ENCODE data around the gene EEF1AKMT3. TPM values are rescaled to one million over a fixed set of nuclear protein-coding genes. Genes with fewer than 3 reads are reported as not detected.
A peak's percentile ranks its signal among the peaks of the same experiment; 100 is the strongest.

EEF1AKMT3 gene
- total RNA-seq, 1 donor from 2014 or later = 4.2 TPM

DNA sequence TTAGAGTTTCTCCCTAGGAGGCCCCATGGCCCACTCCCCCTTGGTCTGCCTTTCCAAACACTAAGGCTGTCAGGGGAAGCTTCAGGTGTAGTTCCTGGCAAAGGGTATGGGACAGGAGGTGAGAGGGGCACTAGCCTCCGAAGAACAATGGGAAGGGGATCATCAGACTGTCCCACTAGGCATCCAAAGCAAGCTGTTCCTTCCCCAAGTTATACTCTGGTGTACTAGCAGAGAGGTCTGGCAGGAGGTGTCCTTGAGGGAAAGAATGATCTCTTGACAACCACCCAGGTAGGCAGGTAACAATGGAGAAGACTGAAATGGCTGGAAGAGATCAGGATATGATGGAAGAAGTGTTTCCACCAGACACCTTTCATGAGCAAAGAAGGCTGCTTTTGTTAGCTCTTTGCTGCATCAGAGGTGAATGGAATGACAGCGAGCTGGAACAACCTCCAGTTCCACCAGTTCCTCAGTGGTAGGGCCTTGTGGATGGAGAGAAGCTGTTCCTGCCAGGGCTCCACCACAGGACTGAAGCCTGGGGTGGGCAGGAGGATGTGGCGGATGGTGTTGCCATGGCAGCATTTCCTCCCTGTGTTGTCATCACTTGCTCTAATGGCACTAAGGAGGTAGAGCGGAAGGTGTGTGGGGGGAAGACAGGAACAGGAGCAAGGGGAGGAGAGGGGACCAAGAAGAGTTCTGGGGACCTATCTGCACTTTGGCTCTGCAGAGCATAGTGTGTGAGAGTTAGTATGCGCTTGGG lies 31.6 kb upstream of the EEF1AKMT3 start:
- Histone ChIP-seq H3K4me3 (ENCODE audit: low read length in 3 of 3) (no peak overlapping the region), H3K27me3 (ENCODE audit: control insufficient read depth in 3 of 3, insufficient read depth in 3 of 3, low read length in 3 of 3) (peaks cover 37 to 47% (median 45%) of the 10 kb centered on the region in 3 donors), H3K4me1 (ENCODE audit: control insufficient read depth in 3 of 3, insufficient read depth in 3 of 3, low read length in 3 of 3) (peaks cover 18 to 34% (median 24%) of the 10 kb centered on the region in 3 donors), H3K9me3 (ENCODE audit: control insufficient read depth in 3 of 3, low read length in 3 of 3) (no peaks in the 10 kb centered on the region), H3K27ac (ENCODE audit: low read depth, low read length) (no peak overlapping the region), H3K36me3 (ENCODE audit: control insufficient read depth in 3 of 3, insufficient read depth in 3 of 3, low read length in 3 of 3) (no peaks in the 10 kb centered on the region), H3K9ac (ENCODE audit: low read depth in 1 of 3, low read length in 3 of 3) (peak overlapping the region in 1 of 3 donors; percentile 32)

GRCh38 chr12:57741413-57741789 lies 31.0 kb upstream of the EEF1AKMT3 start:
- Histone ChIP-seq H3K4me3 (ENCODE audit: low read length in 3 of 3) (peak overlapping the region in 1 of 3 donors; percentile 20), H3K4me1 (ENCODE audit: control insufficient read depth in 3 of 3, insufficient read depth in 3 of 3, low read length in 3 of 3) (peaks cover 17 to 30% (median 20%) of the 10 kb centered on the region in 3 donors)

GRCh38 chr12:57741844-57742738 lies 30.3 kb upstream of the EEF1AKMT3 start:
- Histone ChIP-seq H3K27me3 (ENCODE audit: control insufficient read depth in 3 of 3, insufficient read depth in 3 of 3, low read length in 3 of 3) (peaks cover 25 to 34% (median 32%) of the 10 kb centered on the region in 3 donors), H3K4me3 (ENCODE audit: low read length in 3 of 3) (peak overlapping the region in 2 of 3 donors; percentile 20 to 22), H3K9me3 (ENCODE audit: control insufficient read depth in 3 of 3, low read length in 3 of 3) (no peaks in the 10 kb centered on the region), H3K36me3 (ENCODE audit: control insufficient read depth in 3 of 3, insufficient read depth in 3 of 3, low read length in 3 of 3) (peaks cover 3 to 11% (median 7%) of the 10 kb centered on the region in 3 donors), H3K9ac (ENCODE audit: low read depth in 1 of 3, low read length in 3 of 3) (no peak overlapping the region), H3K27ac (ENCODE audit: low read depth, low read length) (no peak overlapping the region), H3K4me1 (ENCODE audit: control insufficient read depth in 3 of 3, insufficient read depth in 3 of 3, low read length in 3 of 3) (peaks cover 12 to 24% (median 18%) of the 10 kb centered on the region in 3 donors)

More at GRCh38 chr12:57741413-57741789, 31.0 kb upstream of the EEF1AKMT3 start:
- H3K9ac ChIP-seq (ENCODE audit: low read depth in 1 of 3, low read length in 3 of 3) = no peak overlapping the region
- no peaks in the 10 kb centered on the region for H3K9me3 ChIP-seq (ENCODE audit: control insufficient read depth in 3 of 3, low read length in 3 of 3)
- H3K36me3 ChIP-seq (ENCODE audit: control insufficient read depth in 3 of 3, insufficient read depth in 3 of 3, low read length in 3 of 3) = peaks cover 0 to 4% (median 0%) of the 10 kb centered on the region in 3 donors
- H3K27me3 ChIP-seq (ENCODE audit: control insufficient read depth in 3 of 3, insufficient read depth in 3 of 3, low read length in 3 of 3) = peaks cover 32 to 41% (median 39%) of the 10 kb centered on the region in 3 donors
- no peak overlapping the region for H3K27ac ChIP-seq (ENCODE audit: low read depth, low read length)

DNA sequence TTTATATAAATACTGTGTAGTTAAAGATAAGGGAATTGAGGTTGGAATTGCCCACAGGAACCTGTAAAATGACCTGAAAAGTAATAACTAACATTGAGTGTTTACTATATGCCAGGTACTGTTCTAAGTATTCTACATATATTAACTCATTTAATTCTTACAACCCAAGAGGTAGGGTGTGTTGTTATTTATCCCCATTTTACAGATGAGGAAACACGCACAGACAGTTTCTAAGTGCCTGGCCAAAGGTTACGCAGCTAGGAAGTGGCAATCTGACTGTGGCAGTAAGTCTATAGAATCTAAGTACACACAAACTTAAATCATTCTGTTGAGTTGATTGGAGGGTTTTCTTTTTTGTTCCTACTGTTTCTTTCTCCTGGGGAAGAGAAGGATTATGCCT lies 28.6 kb upstream of the EEF1AKMT3 start:
- peak overlapping the region; percentile 98 for H3K27ac ChIP-seq (ENCODE audit: low read depth, low read length)
- H3K9me3 ChIP-seq (ENCODE audit: control insufficient read depth in 3 of 3, low read length in 3 of 3) = no peaks in the 10 kb centered on the region
- H3K9ac ChIP-seq (ENCODE audit: low read depth in 1 of 3, low read length in 3 of 3) = peak overlapping the region in 2 of 3 donors; percentile 3 to 98

DNA sequence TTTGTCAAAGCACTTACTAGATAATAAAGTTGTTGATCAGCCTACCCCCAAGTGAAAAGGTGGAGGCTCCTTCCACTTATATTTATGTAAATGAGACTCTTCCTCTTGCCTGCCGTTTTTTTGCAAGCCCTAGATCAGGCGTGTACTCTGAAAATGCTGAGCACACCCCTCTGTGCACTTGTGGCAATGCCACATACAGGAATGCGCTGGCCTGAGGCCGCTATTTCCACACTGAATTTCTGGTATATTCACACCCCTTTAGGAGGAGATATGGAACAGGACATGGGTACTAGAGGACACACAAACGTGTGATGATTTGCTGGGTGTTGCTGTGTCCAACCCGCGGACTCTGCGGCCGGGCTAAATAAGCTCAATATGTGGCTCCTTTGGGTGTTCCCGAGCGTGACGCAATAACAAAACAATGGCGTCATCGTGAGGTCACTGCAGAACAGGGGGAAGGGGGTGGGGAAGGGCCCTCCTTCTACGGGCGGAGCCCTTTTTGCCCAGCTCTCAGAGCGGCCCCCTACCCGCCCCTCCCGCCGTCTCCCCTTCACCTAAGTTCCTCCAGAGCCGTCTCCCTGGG lies 28.1 kb upstream of the EEF1AKMT3 start:
- Histone ChIP-seq H3K9me3 (ENCODE audit: control insufficient read depth in 3 of 3, low read length in 3 of 3) (no peaks in the 10 kb centered on the region), H3K27me3 (ENCODE audit: control insufficient read depth in 3 of 3, insufficient read depth in 3 of 3, low read length in 3 of 3) (peaks cover 6 to 19% (median 19%) of the 10 kb centered on the region in 3 donors), H3K9ac (ENCODE audit: low read depth in 1 of 3, low read length in 3 of 3) (peak overlapping the region; percentile 98 to 100 (median 99)), H3K36me3 (ENCODE audit: control insufficient read depth in 3 of 3, insufficient read depth in 3 of 3, low read length in 3 of 3) (peaks cover 20 to 25% (median 25%) of the 10 kb centered on the region in 3 donors), H3K27ac (ENCODE audit: low read depth, low read length) (peak overlapping the region; percentile 98), H3K4me1 (ENCODE audit: control insufficient read depth in 3 of 3, insufficient read depth in 3 of 3, low read length in 3 of 3) (peaks cover 12 to 21% (median 13%) of the 10 kb centered on the region in 3 donors), H3K4me3 (ENCODE audit: low read length in 3 of 3) (peak overlapping the region; percentile 93 to 99 (median 99))

More for the DNA sequence above, 28.6 kb upstream of the EEF1AKMT3 start:
- peaks cover 15 to 20% (median 20%) of the 10 kb centered on the region in 3 donors for H3K36me3 ChIP-seq (ENCODE audit: control insufficient read depth in 3 of 3, insufficient read depth in 3 of 3, low read length in 3 of 3)
- peak overlapping the region in 2 of 3 donors; percentile 93 to 99 for H3K4me3 ChIP-seq (ENCODE audit: low read length in 3 of 3)
- peaks cover 12 to 24% (median 14%) of the 10 kb centered on the region in 3 donors for H3K4me1 ChIP-seq (ENCODE audit: control insufficient read depth in 3 of 3, insufficient read depth in 3 of 3, low read length in 3 of 3)
- H3K27me3 ChIP-seq (ENCODE audit: control insufficient read depth in 3 of 3, insufficient read depth in 3 of 3, low read length in 3 of 3) = peaks cover 11 to 24% (median 24%) of the 10 kb centered on the region in 3 donors

- Histone ChIP-seq H3K4me3 (ENCODE audit: low read length in 3 of 3) (peak within 1 kb of the TSS; percentile 93 to 99 (median 99)), H3K27ac (ENCODE audit: low read depth, low read length) (peak within 1 kb of the TSS; percentile 98), H3K4me1 (ENCODE audit: control insufficient read depth in 3 of 3, insufficient read depth in 3 of 3, low read length in 3 of 3) (peaks cover 11 to 21% (median 12%) of the 10 kb centered on the region in 3 donors), H3K36me3 (ENCODE audit: control insufficient read depth in 3 of 3, insufficient read depth in 3 of 3, low read length in 3 of 3) (peaks cover 23 to 29% (median 27%) of the 10 kb centered on the region in 3 donors), H3K27me3 (ENCODE audit: control insufficient read depth in 3 of 3, insufficient read depth in 3 of 3, low read length in 3 of 3) (peaks cover 0 to 13% (median 13%) of the 10 kb centered on the region in 3 donors), H3K9me3 (ENCODE audit: control insufficient read depth in 3 of 3, low read length in 3 of 3) (no peaks in the 10 kb centered on the region), H3K9ac (ENCODE audit: low read depth in 1 of 3, low read length in 3 of 3) (peak within 1 kb of the TSS; percentile 98 to 100 (median 99))
Observed at GRCh38 chr12:57744777-57745484, 27.5 kb upstream of the EEF1AKMT3 start, which contains the start of gene TSPAN31. TSS of gene TSPAN31 (plus strand) at chr12:57745039. CDS start at chr12:57745155, 116 bp downstream.

DNA sequence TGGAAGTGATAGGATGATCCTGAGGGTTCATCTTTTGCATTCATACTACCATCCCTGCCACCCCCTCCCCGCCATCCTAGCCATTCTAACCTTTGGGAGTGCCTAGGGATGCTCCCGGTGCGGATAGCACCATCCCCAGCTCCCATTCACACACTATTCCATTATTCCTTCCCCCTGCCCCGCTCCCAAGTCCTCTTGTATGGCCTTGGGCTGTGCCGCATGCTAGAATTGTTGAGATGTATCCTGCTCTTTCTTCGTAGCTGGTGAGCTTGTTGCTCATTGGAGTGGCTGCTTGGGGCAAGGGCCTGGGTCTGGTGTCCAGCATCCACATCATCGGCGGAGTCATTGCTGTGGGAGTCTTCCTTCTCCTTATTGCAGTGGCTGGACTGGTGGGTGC lies 26.9 kb upstream of the EEF1AKMT3 start:
- H3K27ac ChIP-seq (ENCODE audit: low read depth, low read length) = peak overlapping the region; percentile 98
- H3K4me3 ChIP-seq (ENCODE audit: low read length in 3 of 3) = peak overlapping the region; percentile 93 to 99 (median 99)
- peaks cover 12 to 23% (median 13%) of the 10 kb centered on the region in 3 donors for H3K4me1 ChIP-seq (ENCODE audit: control insufficient read depth in 3 of 3, insufficient read depth in 3 of 3, low read length in 3 of 3)
- no peaks in the 10 kb centered on the region for H3K9me3 ChIP-seq (ENCODE audit: control insufficient read depth in 3 of 3, low read length in 3 of 3)
- peaks cover 27 to 33% (median 31%) of the 10 kb centered on the region in 3 donors for H3K36me3 ChIP-seq (ENCODE audit: control insufficient read depth in 3 of 3, insufficient read depth in 3 of 3, low read length in 3 of 3)
- peaks cover 0 to 13% (median 8%) of the 10 kb centered on the region in 3 donors for H3K27me3 ChIP-seq (ENCODE audit: control insufficient read depth in 3 of 3, insufficient read depth in 3 of 3, low read length in 3 of 3)
- H3K9ac ChIP-seq (ENCODE audit: low read depth in 1 of 3, low read length in 3 of 3) = peak overlapping the region; percentile 98 to 100 (median 99)

DNA sequence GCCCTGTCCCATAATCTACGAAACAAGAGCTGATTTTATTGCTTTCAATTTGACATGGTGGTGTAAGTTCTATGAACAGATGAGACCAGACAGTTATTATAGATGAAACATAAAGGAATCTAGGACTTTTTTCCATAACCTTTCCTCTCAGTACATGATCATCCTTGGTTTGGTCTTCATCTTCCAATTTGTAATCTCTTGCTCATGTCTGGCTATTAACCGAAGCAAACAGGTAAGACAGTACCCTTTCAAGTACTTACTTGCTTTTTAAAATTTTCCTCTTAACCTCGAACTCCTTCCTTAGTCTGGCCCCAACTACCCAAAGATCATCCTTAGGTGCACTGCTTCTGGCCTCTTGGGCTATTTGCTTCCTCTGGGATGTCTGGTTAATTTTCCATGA lies 26.4 kb upstream of the EEF1AKMT3 start:
- Histone ChIP-seq H3K4me3 (ENCODE audit: low read length in 3 of 3) (peak overlapping the region; percentile 93 to 99 (median 99)), H3K4me1 (ENCODE audit: control insufficient read depth in 3 of 3, insufficient read depth in 3 of 3, low read length in 3 of 3) (peaks cover 17 to 25% (median 19%) of the 10 kb centered on the region in 3 donors), H3K9me3 (ENCODE audit: control insufficient read depth in 3 of 3, low read length in 3 of 3) (no peaks in the 10 kb centered on the region), H3K27me3 (ENCODE audit: control insufficient read depth in 3 of 3, insufficient read depth in 3 of 3, low read length in 3 of 3) (peaks cover 0 to 8% (median 3%) of the 10 kb centered on the region in 3 donors), H3K27ac (ENCODE audit: low read depth, low read length) (no peak overlapping the region), H3K36me3 (ENCODE audit: control insufficient read depth in 3 of 3, insufficient read depth in 3 of 3, low read length in 3 of 3) (peaks cover 29 to 37% (median 35%) of the 10 kb centered on the region in 3 donors), H3K9ac (ENCODE audit: low read depth in 1 of 3, low read length in 3 of 3) (peak overlapping the region in 2 of 3 donors; percentile 98 to 100)

DNA sequence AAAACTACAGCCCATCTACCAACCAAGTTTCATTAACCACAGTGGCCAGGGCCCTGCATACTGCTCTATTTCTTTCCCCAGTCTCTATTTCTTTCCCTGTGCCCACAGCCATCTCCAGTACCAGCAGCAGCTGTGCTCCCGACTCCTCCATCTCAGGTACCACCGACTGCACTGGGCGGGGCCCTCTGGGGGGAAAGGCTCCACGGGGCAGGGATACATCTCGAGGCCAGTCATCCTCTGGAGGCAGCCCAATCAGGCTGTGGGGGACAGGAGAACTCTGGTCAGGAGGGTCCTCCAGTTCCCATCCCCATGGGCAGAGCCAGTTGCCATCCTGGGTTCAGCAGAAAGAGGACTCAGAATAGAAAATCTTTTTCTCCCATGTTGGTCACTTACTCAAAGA lies 23.4 kb upstream of the EEF1AKMT3 start:
- Histone ChIP-seq H3K9me3 (ENCODE audit: control insufficient read depth in 3 of 3, low read length in 3 of 3) (no peaks in the 10 kb centered on the region), H3K9ac (ENCODE audit: low read depth in 1 of 3, low read length in 3 of 3) (no peak overlapping the region), H3K36me3 (ENCODE audit: control insufficient read depth in 3 of 3, insufficient read depth in 3 of 3, low read length in 3 of 3) (peaks cover 29 to 37% (median 35%) of the 10 kb centered on the region in 3 donors), H3K27me3 (ENCODE audit: control insufficient read depth in 3 of 3, insufficient read depth in 3 of 3, low read length in 3 of 3) (no peaks in the 10 kb centered on the region), H3K4me1 (ENCODE audit: control insufficient read depth in 3 of 3, insufficient read depth in 3 of 3, low read length in 3 of 3) (peaks cover 29 to 36% (median 33%) of the 10 kb centered on the region in 3 donors), H3K4me3 (ENCODE audit: low read length in 3 of 3) (no peak overlapping the region), H3K27ac (ENCODE audit: low read depth, low read length) (no peak overlapping the region)
